ENCODE results near the gene PLCB4.

PLCB4 gene

GRCh38 chr20:9165261-9165660 is 96.4 kb downstream of the PLCB4 start:
- Histone ChIP-seq H3K23ac (ENCODE audit: low read length in 2 of 2) (no peak overlapping the region), H3K4me3 (ENCODE audit: insufficient read depth in 1 of 2, low read depth in 1 of 2, low read length in 2 of 2) (no peak overlapping the region), H3K14ac (ENCODE audit: low read length in 2 of 2) (no peak overlapping the region), H3K36me3 (ENCODE audit: control insufficient read depth in 1 of 2, insufficient read depth in 2 of 2, low read depth in 1 of 2, low read length in 2 of 2) (no peaks in the 10 kb centered on the region), H3K4me2 (ENCODE audit: low read length, poor library complexity, severe bottlenecking) (no peak overlapping the region), H3K4me1 (ENCODE audit: control insufficient read depth, insufficient read depth, low read depth, low read length) (peaks cover 5% of the 10 kb centered on the region), H3K9ac (ENCODE audit: low read length) (no peak overlapping the region), H2BK12ac (ENCODE audit: low read length in 2 of 2) (no peak overlapping the region), H3K9me3 (ENCODE audit: control insufficient read depth, low read length) (no peaks in the 10 kb centered on the region), H3K4ac (ENCODE audit: low read depth in 1 of 2, low read length in 2 of 2) (no peak overlapping the region), H2BK15ac (ENCODE audit: low read depth, poor library complexity, severe bottlenecking) (no peak overlapping the region), H3K27ac (ENCODE audit: low read length, poor library complexity, severe bottlenecking) (no peak overlapping the region), H2AFZ (ENCODE audit: low read depth, low read length) (no peak overlapping the region), H3K27me3 (ENCODE audit: control insufficient read depth in 1 of 2, insufficient read depth in 1 of 2, low read length in 2 of 2) (no peaks in the 10 kb centered on the region), H2BK5ac (ENCODE audit: low read depth, low read length, poor library complexity, severe bottlenecking) (no peak overlapping the region), H4K8ac (ENCODE audit: low read length) (no peak overlapping the region), H3K18ac (ENCODE audit: low read depth in 1 of 2, low read length in 2 of 2) (no peak overlapping the region), H4K91ac (ENCODE audit: low read length) (no peak overlapping the region), H2BK120ac (ENCODE audit: low read depth, low read length) (no peak overlapping the region), H3K79me1 (replicated peaks; ENCODE audit: low read length, poor library complexity, severe bottlenecking) (peaks cover 6% of the 10 kb centered on the region), H2AK5ac (ENCODE audit: low read length, severe bottlenecking) (no peak overlapping the region)
- WGBS: 100% methylated on average over 1 of the region's 2 CpGs
- no peak for DNase-seq

- H3K9ac ChIP-seq (ENCODE audit: low read length): no peak overlapping the region
- H3K23ac ChIP-seq (ENCODE audit: low read length in 2 of 2): no peak overlapping the region
- no peak overlapping the region for H3K18ac ChIP-seq (ENCODE audit: low read depth in 1 of 2, low read length in 2 of 2)
- 85% methylated on average over 11 of the region's 11 CpGs for WGBS
- H2BK12ac ChIP-seq (ENCODE audit: low read length in 2 of 2): no peak overlapping the region
- no peak overlapping the region for H2AFZ ChIP-seq (ENCODE audit: low read depth, low read length)
- H3K9me3 ChIP-seq (ENCODE audit: control insufficient read depth, low read length): no peaks in the 10 kb centered on the region
- no peak overlapping the region for H2BK15ac ChIP-seq (ENCODE audit: low read depth, poor library complexity, severe bottlenecking)
- H3K4me1 ChIP-seq (ENCODE audit: control insufficient read depth, insufficient read depth, low read depth, low read length): peaks cover 4% of the 10 kb centered on the region
- no peak overlapping the region for H2BK120ac ChIP-seq (ENCODE audit: low read depth, low read length)
- no peak overlapping the region for H2BK5ac ChIP-seq (ENCODE audit: low read depth, low read length, poor library complexity, severe bottlenecking)
- H3K4me3 ChIP-seq (ENCODE audit: insufficient read depth in 1 of 2, low read depth in 1 of 2, low read length in 2 of 2): no peak overlapping the region
- H3K14ac ChIP-seq (ENCODE audit: low read length in 2 of 2): no peak overlapping the region
- no peak overlapping the region for H3K4me2 ChIP-seq (ENCODE audit: low read length, poor library complexity, severe bottlenecking)
- H4K91ac ChIP-seq (ENCODE audit: low read length): no peak overlapping the region
- no peak overlapping the region for H2AK5ac ChIP-seq (ENCODE audit: low read length, severe bottlenecking)
- H3K36me3 ChIP-seq (ENCODE audit: control insufficient read depth in 1 of 2, insufficient read depth in 2 of 2, low read depth in 1 of 2, low read length in 2 of 2): no peaks in the 10 kb centered on the region
- no peaks in the 10 kb centered on the region for H3K27me3 ChIP-seq (ENCODE audit: control insufficient read depth in 1 of 2, insufficient read depth in 1 of 2, low read length in 2 of 2)
- DNase-seq: no peak
- H4K8ac ChIP-seq (ENCODE audit: low read length): no peak overlapping the region
- H3K27ac ChIP-seq (ENCODE audit: low read length, poor library complexity, severe bottlenecking): no peak overlapping the region
- H3K4ac ChIP-seq (ENCODE audit: low read depth in 1 of 2, low read length in 2 of 2): no peak overlapping the region
- H3K79me1 ChIP-seq (replicated peaks; ENCODE audit: low read length, poor library complexity, severe bottlenecking): peaks cover 8% of the 10 kb centered on the region
These were observed 97.4 kb downstream of the PLCB4 start for GRCh38 chr20:9166153-9166780.

GRCh38 chr20:9169409-9169808 is 100.5 kb downstream of the PLCB4 start:
- Histone ChIP-seq H2AFZ (ENCODE audit: low read depth, low read length) (no peak overlapping the region), H2BK5ac (ENCODE audit: low read depth, low read length, poor library complexity, severe bottlenecking) (no peak overlapping the region), H3K36me3 (ENCODE audit: control insufficient read depth in 1 of 2, insufficient read depth in 2 of 2, low read depth in 1 of 2, low read length in 2 of 2) (no peaks in the 10 kb centered on the region), H3K14ac (ENCODE audit: low read length in 2 of 2) (no peak overlapping the region), H3K9me3 (ENCODE audit: control insufficient read depth, low read length) (no peaks in the 10 kb centered on the region), H3K4ac (ENCODE audit: low read depth in 1 of 2, low read length in 2 of 2) (no peak overlapping the region), H3K27ac (ENCODE audit: low read length, poor library complexity, severe bottlenecking) (no peak overlapping the region), H3K23ac (ENCODE audit: low read length in 2 of 2) (no peak overlapping the region), H3K27me3 (ENCODE audit: control insufficient read depth in 1 of 2, insufficient read depth in 1 of 2, low read length in 2 of 2) (no peaks in the 10 kb centered on the region), H2BK15ac (ENCODE audit: low read depth, poor library complexity, severe bottlenecking) (no peak overlapping the region), H3K4me1 (ENCODE audit: control insufficient read depth, insufficient read depth, low read depth, low read length) (peaks cover 2% of the 10 kb centered on the region), H3K9ac (ENCODE audit: low read length) (no peak overlapping the region), H2BK120ac (ENCODE audit: low read depth, low read length) (no peak overlapping the region), H4K8ac (ENCODE audit: low read length) (no peak overlapping the region), H3K4me3 (ENCODE audit: insufficient read depth in 1 of 2, low read depth in 1 of 2, low read length in 2 of 2) (no peak overlapping the region), H3K79me1 (replicated peaks; ENCODE audit: low read length, poor library complexity, severe bottlenecking) (peaks cover 7% of the 10 kb centered on the region), H2BK12ac (ENCODE audit: low read length in 2 of 2) (no peak overlapping the region), H3K4me2 (ENCODE audit: low read length, poor library complexity, severe bottlenecking) (no peak overlapping the region), H4K91ac (ENCODE audit: low read length) (no peak overlapping the region), H2AK5ac (ENCODE audit: low read length, severe bottlenecking) (no peak overlapping the region), H3K18ac (ENCODE audit: low read depth in 1 of 2, low read length in 2 of 2) (no peak overlapping the region)
- WGBS: 100% methylated on average over 4 of the region's 7 CpGs
- DNase-seq: no peak

- Histone ChIP-seq H2BK15ac (ENCODE audit: low read depth, poor library complexity, severe bottlenecking) (no peak overlapping the region), H3K36me3 (ENCODE audit: control insufficient read depth in 1 of 2, insufficient read depth in 2 of 2, low read depth in 1 of 2, low read length in 2 of 2) (no peaks in the 10 kb centered on the region), H2BK5ac (ENCODE audit: low read depth, low read length, poor library complexity, severe bottlenecking) (no peak overlapping the region), H2BK12ac (ENCODE audit: low read length in 2 of 2) (no peak overlapping the region), H4K91ac (ENCODE audit: low read length) (no peak overlapping the region), H3K79me1 (replicated peaks; ENCODE audit: low read length, poor library complexity, severe bottlenecking) (peaks cover 10% of the 10 kb centered on the region), H2BK120ac (ENCODE audit: low read depth, low read length) (no peak overlapping the region), H3K9ac (ENCODE audit: low read length) (no peak overlapping the region), H2AFZ (ENCODE audit: low read depth, low read length) (no peak overlapping the region), H4K8ac (ENCODE audit: low read length) (no peak overlapping the region), H3K14ac (ENCODE audit: low read length in 2 of 2) (no peak overlapping the region), H3K4me2 (ENCODE audit: low read length, poor library complexity, severe bottlenecking) (no peak overlapping the region), H2AK5ac (ENCODE audit: low read length, severe bottlenecking) (no peak overlapping the region), H3K9me3 (ENCODE audit: control insufficient read depth, low read length) (no peaks in the 10 kb centered on the region), H3K27ac (ENCODE audit: low read length, poor library complexity, severe bottlenecking) (no peak overlapping the region), H3K27me3 (ENCODE audit: control insufficient read depth in 1 of 2, insufficient read depth in 1 of 2, low read length in 2 of 2) (no peaks in the 10 kb centered on the region), H3K4ac (ENCODE audit: low read depth in 1 of 2, low read length in 2 of 2) (no peak overlapping the region), H3K4me3 (ENCODE audit: insufficient read depth in 1 of 2, low read depth in 1 of 2, low read length in 2 of 2) (no peak overlapping the region), H3K23ac (ENCODE audit: low read length in 2 of 2) (no peak overlapping the region), H3K18ac (ENCODE audit: low read depth in 1 of 2, low read length in 2 of 2) (peak overlapping the region in 1 of 2 experiments; percentile 16), H3K4me1 (ENCODE audit: control insufficient read depth, insufficient read depth, low read depth, low read length) (no peaks in the 10 kb centered on the region)
- DNase-seq: peak; percentile 21
- WGBS: 84% methylated on average over 2 of the region's 2 CpGs
These were observed 104.0 kb downstream of the PLCB4 start for GRCh38 chr20:9172851-9173250.
